DLD1 (cell line): ENCODE measurements around the gene FSCN2.

ENCODE experiments used
- in situ Hi-C: cut with HindIII; loops from 2 replicates; pipeline ENCODE4 v1.10.0; 2017; ENCODE audit warnings: low sequenced_read_pairs

FSCN2 gene

GRCh38 chr17:81527591-81528383 is at the start of gene FSCN2:
TSS of gene FSCN2 (plus strand) at chr17:81528377. CDS start at chr17:81528532, 155 bp downstream.
- in situ Hi-C loops = no loop called here

GRCh38 chr17:81479175-81480071 is 48.8 kb upstream of the FSCN2 start:
- in situ Hi-C loops = no loop called here

GRCh38 chr17:81480140-81481072 is 47.8 kb upstream of the FSCN2 start:
- in situ Hi-C loops = no loop called here

GRCh38 chr17:81481073-81481799 is 46.9 kb upstream of the FSCN2 start:
- in situ Hi-C loops = no loop called here

- in situ Hi-C loops = no loop called here
These were observed 46.2 kb upstream of the FSCN2 start for GRCh38 chr17:81481815-81482505.

GRCh38 chr17:81482673-81483072 is 45.5 kb upstream of the FSCN2 start:
- in situ Hi-C loops = no loop called here

- in situ Hi-C loops = no loop called here
These were observed 44.9 kb upstream of the FSCN2 start for GRCh38 chr17:81483085-81483861.

- in situ Hi-C loops = no loop called here
These were observed 44.3 kb upstream of the FSCN2 start for GRCh38 chr17:81483862-81484194.

GRCh38 chr17:81484195-81484979 is 43.8 kb upstream of the FSCN2 start:
- in situ Hi-C loops = no loop called here

GRCh38 chr17:81486199-81486810 is 41.9 kb upstream of the FSCN2 start:
- in situ Hi-C loops = no loop called here

GRCh38 chr17:81487089-81487486 is 41.1 kb upstream of the FSCN2 start:
- in situ Hi-C loops = no loop called here

GRCh38 chr17:81487487-81488275 is 40.5 kb upstream of the FSCN2 start:
- in situ Hi-C loops = no loop called here

- in situ Hi-C loops = no loop called here
These were observed 39.8 kb upstream of the FSCN2 start for GRCh38 chr17:81488276-81488860.

GRCh38 chr17:81489012-81489997 is 38.9 kb upstream of the FSCN2 start:
- in situ Hi-C loops = no loop called here
